ACC112 (cell line): ENCODE measurements around the gene GRM1.

Source experiments
- H2AFZ ChIP-seq: fragments of 200-600 bp; sonication (generic); one replicate; pipeline ENCODE4 v1.6.0; 2017; ENCODE audit warnings: antibody characterized with exemption, low read length; ENCODE audit not compliant: unreplicated experiment
- H3K27ac ChIP-seq: fragments of 200-600 bp; sonication (generic); 2 replicates; pipeline ENCODE4 v1.5.1; 2014; ENCODE audit warnings: low read depth, mild to moderate bottlenecking, antibody characterized with exemption, low read length, moderate library complexity
- H3K27me3 ChIP-seq: fragments of 200-600 bp; sonication (generic); 2 replicates; pipeline ENCODE4 v1.6.1; 2014; ENCODE audit warnings: mild to moderate bottlenecking, antibody characterized with exemption, low read length, moderate library complexity, mixed read lengths; ENCODE audit not compliant: insufficient read depth
- H3K36me3 ChIP-seq: fragments of 200-600 bp; sonication (generic); 2 replicates; pipeline ENCODE4 v1.6.1; 2016; ENCODE audit warnings: mild to moderate bottlenecking, antibody characterized with exemption, low read length, moderate library complexity, mixed read lengths; ENCODE audit not compliant: insufficient read depth
- H3K4me1 ChIP-seq: fragments of 200-600 bp; sonication (generic); one replicate; pipeline ENCODE4 v1.6.1; 2016; ENCODE audit warnings: low read length, mixed read lengths; ENCODE audit not compliant: insufficient read depth, unreplicated experiment, control insufficient read depth
- H3K4me3 ChIP-seq: fragments of 200-600 bp; sonication (generic); 2 replicates; pipeline ENCODE4 v1.5.1; 2014; ENCODE audit warnings: mild to moderate bottlenecking, low read depth, low read length
- H3K79me2 ChIP-seq: fragments of 200-600 bp; sonication (generic); one replicate; pipeline ENCODE4 v1.6.0; 2016; ENCODE audit warnings: low read length; ENCODE audit not compliant: control insufficient read depth, unreplicated experiment, insufficient read depth

The GRM1 gene

GRCh38 chr6:146028851-146029572 is at the start of gene GRM1:
Gene GRM1 (plus strand): TSS chr6:146029062. CDS start chr6:146029518, 456 bp downstream.
- H2AFZ ChIP-seq: no peak within 1 kb of the TSS
- H3K4me3 ChIP-seq: peak within 1 kb of the TSS; percentile 30; the same call in 1 of the 2 replicates
- no peaks in the 10 kb centered on the region for H3K36me3 ChIP-seq
- no peak within 1 kb of the TSS for H3K27ac ChIP-seq
- no peaks in the 10 kb centered on the region for H3K4me1 ChIP-seq
- no peaks in the 10 kb centered on the region for H3K79me2 ChIP-seq
- peaks cover 92% of the 10 kb centered on the region for H3K27me3 ChIP-seq

- Histone ChIP-seq H3K4me3 (no peak overlapping the region), H3K27ac (no peak overlapping the region), H3K4me1 (no peaks in the 10 kb centered on the region), H3K27me3 (peaks cover 7% of the 10 kb centered on the region), H3K79me2 (no peaks in the 10 kb centered on the region), H2AFZ (no peak overlapping the region), H3K36me3 (no peaks in the 10 kb centered on the region)
Measured at GRCh38 chr6:146009338-146009737, 19.5 kb upstream of the GRM1 start.

GRCh38 chr6:146014233-146014632 is 14.6 kb upstream of the GRM1 start:
- no peak overlapping the region for H2AFZ ChIP-seq
- H3K36me3 ChIP-seq: no peaks in the 10 kb centered on the region
- H3K4me1 ChIP-seq: no peaks in the 10 kb centered on the region
- no peak overlapping the region for H3K4me3 ChIP-seq
- peaks cover 21% of the 10 kb centered on the region for H3K27me3 ChIP-seq
- H3K79me2 ChIP-seq: no peaks in the 10 kb centered on the region
- no peak overlapping the region for H3K27ac ChIP-seq

- Histone ChIP-seq H3K4me1 (no peaks in the 10 kb centered on the region), H3K36me3 (no peaks in the 10 kb centered on the region), H3K4me3 (no peak overlapping the region), H3K27ac (no peak overlapping the region), H3K27me3 (peaks cover 43% of the 10 kb centered on the region), H3K79me2 (no peaks in the 10 kb centered on the region), H2AFZ (no peak overlapping the region)
Measured at GRCh38 chr6:146017672-146018071, 11.2 kb upstream of the GRM1 start.

- H3K27me3 ChIP-seq: peaks cover 93% of the 10 kb centered on the region
- no peak overlapping the region for H3K27ac ChIP-seq
- H3K79me2 ChIP-seq: no peaks in the 10 kb centered on the region
- no peak overlapping the region for H3K4me3 ChIP-seq
- H2AFZ ChIP-seq: no peak overlapping the region
- no peaks in the 10 kb centered on the region for H3K4me1 ChIP-seq
- H3K36me3 ChIP-seq: no peaks in the 10 kb centered on the region
Measured at GRCh38 chr6:146026873-146027272, 2.0 kb upstream of the GRM1 start.

GRCh38 chr6:146027586-146028251 is 1.1 kb upstream of the GRM1 start:
- H3K27me3 ChIP-seq: peaks cover 96% of the 10 kb centered on the region
- H2AFZ ChIP-seq: no peak overlapping the region
- no peak overlapping the region for H3K27ac ChIP-seq
- H3K4me1 ChIP-seq: no peaks in the 10 kb centered on the region
- H3K36me3 ChIP-seq: no peaks in the 10 kb centered on the region
- no peak overlapping the region for H3K4me3 ChIP-seq
- H3K79me2 ChIP-seq: no peaks in the 10 kb centered on the region

- no peak overlapping the region for H3K27ac ChIP-seq
- no peaks in the 10 kb centered on the region for H3K4me1 ChIP-seq
- no peaks in the 10 kb centered on the region for H3K36me3 ChIP-seq
- H2AFZ ChIP-seq: no peak overlapping the region
- H3K4me3 ChIP-seq: peak overlapping the region; percentile 30; the same call in 1 of the 2 replicates
- no peaks in the 10 kb centered on the region for H3K79me2 ChIP-seq
- H3K27me3 ChIP-seq: peaks cover 94% of the 10 kb centered on the region
Measured at GRCh38 chr6:146028252-146028795, 538 bp upstream of the GRM1 start.

- H3K27ac ChIP-seq: no peak overlapping the region
- peaks cover 93% of the 10 kb centered on the region for H3K27me3 ChIP-seq
Measured at GRCh38 chr6:146029573-146030184, 817 bp downstream of the GRM1 start.

GRCh38 chr6:146032387-146032786 is 3.5 kb downstream of the GRM1 start:
- Histone ChIP-seq H3K4me3 (no peak overlapping the region), H3K4me1 (no peaks in the 10 kb centered on the region), H2AFZ (no peak overlapping the region), H3K36me3 (no peaks in the 10 kb centered on the region), H3K27ac (no peak overlapping the region), H3K27me3 (peaks cover 86% of the 10 kb centered on the region), H3K79me2 (no peaks in the 10 kb centered on the region)

More at GRCh38 chr6:146029573-146030184, 817 bp downstream of the GRM1 start:
- Histone ChIP-seq H2AFZ (no peak overlapping the region), H3K79me2 (no peaks in the 10 kb centered on the region), H3K4me3 (no peak overlapping the region), H3K36me3 (no peaks in the 10 kb centered on the region), H3K4me1 (no peaks in the 10 kb centered on the region)

GRCh38 chr6:146040360-146040759 is 11.5 kb downstream of the GRM1 start:
- H3K27ac ChIP-seq: no peak overlapping the region
- H3K27me3 ChIP-seq: peaks cover 54% of the 10 kb centered on the region

More at GRCh38 chr6:146040360-146040759, 11.5 kb downstream of the GRM1 start:
- Histone ChIP-seq H3K4me3 (no peak overlapping the region), H2AFZ (no peak overlapping the region), H3K4me1 (no peaks in the 10 kb centered on the region), H3K79me2 (no peaks in the 10 kb centered on the region), H3K36me3 (no peaks in the 10 kb centered on the region)
